CD4-positive, alpha-beta T cell (primary cell): ENCODE data around the gene NGF. TPM values are rescaled to one million over a fixed set of nuclear protein-coding genes. Genes with fewer than 3 reads are reported as not detected.

ENCODE experiments used
- ATAC-seq: fragments of 200-7000 bp; cut with Tn5 transposase; one replicate; pipeline ENCODE4 v1.10.0; 2022; ENCODE audit warnings: mild to moderate bottlenecking; ENCODE audit not compliant: poor library complexity
- CTCF ChIA-PET: fragments of 350-600 bp; sonication (Branson Sonifier 250); formaldehyde crosslinking; loops from one replicate; lab custom pipeline; 2021; ENCODE audit warnings: antibody characterized with exemption, inconsistent platforms; lab: Charles Lee
- POLR2A ChIA-PET: fragments of 350-600 bp; sonication (Branson Sonifier 250); formaldehyde crosslinking; loops from one replicate; lab custom pipeline; 2021; ENCODE audit warnings: antibody characterized with exemption, inconsistent platforms; lab: Charles Lee
- DNase-seq, 14 experiments: peaks; one replicate each; pipeline ENCODE4 v3.0.0-alpha.2; 2013 to 2020; ENCODE audit warnings: mixed read lengths in 2 of 14
- H3K27ac ChIP-seq, 2 donors: one replicate each; pipeline versions ENCODE4 v1.5.1 to v1.7.0; 2013; ENCODE audit warnings: low read length in 2 of 2, low read depth in 1 of 2, mild to moderate bottlenecking in 1 of 2
- H3K27me3 ChIP-seq, 2 experiments: 1 replicate in 1 of 2; 2 replicates in 1 of 2; pipeline versions ENCODE4 v1.6.1 to v1.7.0; 2013; ENCODE audit warnings: low read length in 2 of 2, control low read depth in 1 of 2, mild to moderate bottlenecking in 1 of 2, moderate library complexity in 1 of 2; ENCODE audit not compliant: insufficient read depth in 2 of 2, control insufficient read depth in 1 of 2
- H3K36me3 ChIP-seq: one replicate; pipeline ENCODE4 v1.6.1; 2013; ENCODE audit warnings: low read length, control low read depth; ENCODE audit not compliant: insufficient read depth
- H3K4me1 ChIP-seq: one replicate; pipeline ENCODE4 v1.6.1; 2013; ENCODE audit warnings: low read length, control low read depth; ENCODE audit not compliant: insufficient read depth
- H3K4me3 ChIP-seq: one replicate; pipeline ENCODE4 v1.5.1; 2013; ENCODE audit warnings: mild to moderate bottlenecking, low read length, moderate library complexity
- H3K9me3 ChIP-seq, 2 experiments: 1 replicate in 1 of 2; 2 replicates in 1 of 2; pipeline versions ENCODE4 v1.6.1 to v1.7.0; 2013; ENCODE audit warnings: low read length in 2 of 2, mild to moderate bottlenecking in 2 of 2, control low read depth in 1 of 2, moderate library complexity in 1 of 2; ENCODE audit not compliant: control insufficient read depth in 1 of 2, insufficient read depth in 1 of 2
- H3K27ac Mint-ChIP-seq: one replicate; pipeline ENCODE4 v1.8.0; 2020; ENCODE audit warnings: mixed read lengths
- H3K27me3 Mint-ChIP-seq: one replicate; pipeline ENCODE4 v1.8.0; 2021; ENCODE audit warnings: mixed read lengths
- H3K36me3 Mint-ChIP-seq: one replicate; pipeline ENCODE4 v1.8.0; 2021; ENCODE audit warnings: low read depth, mixed read lengths
- H3K4me1 Mint-ChIP-seq: one replicate; pipeline ENCODE4 v1.8.0; 2021; ENCODE audit warnings: low read depth, mixed read lengths
- H3K4me3 Mint-ChIP-seq: one replicate; pipeline ENCODE4 v1.8.0; 2020; ENCODE audit warnings: mild to moderate bottlenecking, mixed read lengths
- H3K9me3 Mint-ChIP-seq: one replicate; pipeline ENCODE4 v1.8.0; 2020; ENCODE audit warnings: mixed read lengths
- CTCF ChIP-seq: fragments of 200-600 bp; IDR thresholded peaks from one replicate; pipeline ENCODE4 v1.8.0; 2022; ENCODE audit warnings: antibody characterized with exemption, mild to moderate bottlenecking
- intact Hi-C, 2 experiments: fragments of 100-400 bp; cut with DNase I in 1 of 2; cut with micrococcal nuclease in 1 of 2; formaldehyde crosslinking; loops; one replicate each; pipeline versions ENCODE4 v1.15.1 to v1.9.0; 2023 to 2025; cut with DNase I, micrococcal nuclease
- total RNA-seq, 174 experiments: library from RNA in 2 of 174; stranded (reverse) in 2 of 174; gene quantifications; one replicate each; pipeline ENCODE4 v1.2.3 and lab custom pipeline; 2021 to 2026

NGF gene
- total RNA-seq, 2 experiments from 2014 or later: not detected

- no peaks in the 10 kb centered on the region for H3K9me3 Mint-ChIP-seq
- no peak for TF ChIP-seq CTCF
- Histone ChIP-seq H3K27ac (no peak overlapping the region), H3K4me3 (no peak overlapping the region), H3K4me1 (no peaks in the 10 kb centered on the region), H3K27me3 (no peaks in the 10 kb centered on the region), H3K9me3 (peaks cover 0 to 9% of the 10 kb centered on the region in 2 experiments), H3K36me3 (no peaks in the 10 kb centered on the region)
- H3K4me3 Mint-ChIP-seq: no peak overlapping the region
- ATAC-seq (no peak), DNase-seq (no peak)
- intact Hi-C loops: no loop called here
- H3K36me3 Mint-ChIP-seq: no peaks in the 10 kb centered on the region
- CTCF ChIA-PET: no interaction called here
- peaks cover 7% of the 10 kb centered on the region for H3K27me3 Mint-ChIP-seq
- POLR2A ChIA-PET: no interaction called here
- no peaks in the 10 kb centered on the region for H3K4me1 Mint-ChIP-seq
- no peak overlapping the region for H3K27ac Mint-ChIP-seq
Observed at GRCh38 chr1:115283249-115283648, 54.8 kb downstream of the NGF start.

GRCh38 chr1:115282807-115283208, 55.2 kb downstream of the NGF start:
- H3K9me3 Mint-ChIP-seq: no peaks in the 10 kb centered on the region
- POLR2A ChIA-PET: no interaction called here
- H3K27me3 Mint-ChIP-seq: peaks cover 7% of the 10 kb centered on the region
- intact Hi-C loops: no loop called here
- no peak overlapping the region for H3K4me3 ChIP-seq
- H3K27ac ChIP-seq: no peak overlapping the region
- CTCF ChIA-PET: no interaction called here
- H3K27ac Mint-ChIP-seq: no peak overlapping the region
- no peaks in the 10 kb centered on the region for H3K36me3 Mint-ChIP-seq
- peaks cover 0 to 9% of the 10 kb centered on the region in 2 experiments for H3K9me3 ChIP-seq
- no peak for TF ChIP-seq CTCF
- H3K4me3 Mint-ChIP-seq: no peak overlapping the region
- H3K4me1 Mint-ChIP-seq: no peaks in the 10 kb centered on the region
- ATAC-seq (no peak), DNase-seq (peak in 1 of 14 experiments; percentile 4)
- H3K27me3 ChIP-seq: no peaks in the 10 kb centered on the region
- no peaks in the 10 kb centered on the region for H3K4me1 ChIP-seq
- no peaks in the 10 kb centered on the region for H3K36me3 ChIP-seq

GRCh38 chr1:115281143-115281542, 56.9 kb downstream of the NGF start:
- Mint-ChIP-seq H3K27me3 (peaks cover 7% of the 10 kb centered on the region), H3K27ac (no peak overlapping the region), H3K36me3 (no peaks in the 10 kb centered on the region), H3K4me3 (no peak overlapping the region), H3K4me1 (no peaks in the 10 kb centered on the region), H3K9me3 (no peaks in the 10 kb centered on the region)
- no peaks in the 10 kb centered on the region for H3K36me3 ChIP-seq
- H3K9me3 ChIP-seq: peaks cover 3 to 9% of the 10 kb centered on the region in 2 experiments
- ChIA-PET POLR2A (no interaction called here), CTCF (no interaction called here)
- no peak overlapping the region for H3K4me3 ChIP-seq
- H3K27ac ChIP-seq: no peak overlapping the region
- DNase-seq (no peak), ATAC-seq (no peak)
- TF ChIP-seq CTCF: no peak
- intact Hi-C loops: no loop called here
- H3K27me3 ChIP-seq: no peaks in the 10 kb centered on the region
- H3K4me1 ChIP-seq: no peaks in the 10 kb centered on the region
